Measurements from ENCODE around the gene MVP.

GRCh38 chr16:29831490-29831889 lies 11.2 kb downstream of the MVP start:
- TF ChIP-seq POLR2A (IDR thresholded peaks at IDR 0.05; ENCODE audit: low read length) = no peak
- no peak for TF ChIP-seq GATA1 (IDR thresholded peaks at IDR 0.05; ENCODE audit: low read depth, low read length)
